Suprapubic skin (tissue), 4 donors: ENCODE measurements around the gene PCDHB4.

ENCODE experiments used
- CTCF ChIP-seq, 2 donors: fragments of 200-600 bp in 1 of 2; fragments of 450-650 bp in 1 of 2; sonication (generic) in 1 of 2; IDR thresholded peaks; one replicate each; pipeline ENCODE4 v1.5.1; 2016 to 2019; ENCODE audit warnings: antibody characterized with exemption in 2 of 2, mild to moderate bottlenecking in 1 of 2, moderate library complexity in 1 of 2
- EP300 ChIP-seq: sonication (generic); formaldehyde crosslinking; IDR thresholded peaks from one replicate; pipeline ENCODE4 v1.6.1; 2017; ENCODE audit warnings: antibody characterized with exemption
- POLR2A ChIP-seq, 2 donors: fragments of 450-650 bp; IDR thresholded peaks; one replicate each; pipeline ENCODE4 v1.6.1; 2017; ENCODE audit warnings: antibody characterized with exemption in 2 of 2, mild to moderate bottlenecking in 2 of 2, moderate library complexity in 2 of 2
- POLR2AphosphoS5 ChIP-seq, 3 donors: sonication (generic); formaldehyde crosslinking; IDR thresholded peaks; one replicate each; pipeline ENCODE4 v1.6.1; 2017; ENCODE audit warnings: antibody characterized with exemption in 3 of 3

- TF ChIP-seq POLR2A (IDR thresholded peaks at IDR 0.05): no peak
- TF ChIP-seq EP300: no peak
- no peak for TF ChIP-seq CTCF (IDR thresholded peaks at IDR 0.05)
- TF ChIP-seq POLR2AphosphoS5 (IDR thresholded peaks at IDR 0.05): no peak
These were observed 28.2 kb downstream of the PCDHB4 start, which contains the start of gene PCDHB6 for GRCh38 chr5:141149812-141150211.
